Astrocyte of the spinal cord (primary cell): Measurements from ENCODE around the gene NTNG2.

Experiments used
- DNase-seq: peaks from one replicate; pipeline ENCODE4 v3.0.0; 2011; ENCODE audit warnings: low read depth, low spot score
- H3K4me3 ChIP-seq: 2 replicates; pipeline ENCODE4 v1.5.1; 2011; ENCODE audit warnings: low read depth, mild to moderate bottlenecking, low read length, moderate library complexity
- in situ Hi-C: cut with HindIII; loops from 2 replicates; pipeline ENCODE4 v1.10.0; 2017; ENCODE audit warnings: low sequenced_read_pairs
- TF ChIP-seq, protein P1 (sequence below): IDR thresholded peaks from 2 replicates; pipeline ENCODE4 v1.5.1; 2012; ENCODE audit warnings: low read depth, mild to moderate bottlenecking, low read length, inconsistent platforms

The NTNG2 gene

DNA sequence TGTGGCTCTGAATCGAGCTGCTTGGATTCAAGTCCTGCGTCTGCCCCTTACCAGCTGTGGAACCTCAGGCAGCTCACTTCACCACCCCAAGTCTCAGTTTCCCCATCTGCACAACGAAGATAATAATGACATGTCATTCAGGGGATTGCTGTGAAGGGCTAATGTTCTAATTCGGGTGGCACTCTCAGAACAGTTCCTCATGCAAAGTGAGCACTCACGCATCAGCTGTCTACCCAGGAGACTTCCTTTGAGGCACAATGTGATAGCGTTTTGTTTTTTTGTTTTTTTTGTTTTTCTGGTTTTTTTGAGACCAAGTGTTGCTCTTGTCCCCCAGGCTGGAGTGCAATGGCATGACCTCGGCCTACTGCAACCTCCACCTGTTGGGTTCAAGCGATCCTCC lies 56.4 kb downstream of the NTNG2 start:
- TF ChIP-seq, protein P1, sequence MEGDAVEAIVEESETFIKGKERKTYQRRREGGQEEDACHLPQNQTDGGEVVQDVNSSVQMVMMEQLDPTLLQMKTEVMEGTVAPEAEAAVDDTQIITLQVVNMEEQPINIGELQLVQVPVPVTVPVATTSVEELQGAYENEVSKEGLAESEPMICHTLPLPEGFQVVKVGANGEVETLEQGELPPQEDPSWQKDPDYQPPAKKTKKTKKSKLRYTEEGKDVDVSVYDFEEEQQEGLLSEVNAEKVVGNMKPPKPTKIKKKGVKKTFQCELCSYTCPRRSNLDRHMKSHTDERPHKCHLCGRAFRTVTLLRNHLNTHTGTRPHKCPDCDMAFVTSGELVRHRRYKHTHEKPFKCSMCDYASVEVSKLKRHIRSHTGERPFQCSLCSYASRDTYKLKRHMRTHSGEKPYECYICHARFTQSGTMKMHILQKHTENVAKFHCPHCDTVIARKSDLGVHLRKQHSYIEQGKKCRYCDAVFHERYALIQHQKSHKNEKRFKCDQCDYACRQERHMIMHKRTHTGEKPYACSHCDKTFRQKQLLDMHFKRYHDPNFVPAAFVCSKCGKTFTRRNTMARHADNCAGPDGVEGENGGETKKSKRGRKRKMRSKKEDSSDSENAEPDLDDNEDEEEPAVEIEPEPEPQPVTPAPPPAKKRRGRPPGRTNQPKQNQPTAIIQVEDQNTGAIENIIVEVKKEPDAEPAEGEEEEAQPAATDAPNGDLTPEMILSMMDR = no peak
- in situ Hi-C loops = no loop called here
- no peak overlapping the region for H3K4me3 ChIP-seq
- no peak for DNase-seq

DNA sequence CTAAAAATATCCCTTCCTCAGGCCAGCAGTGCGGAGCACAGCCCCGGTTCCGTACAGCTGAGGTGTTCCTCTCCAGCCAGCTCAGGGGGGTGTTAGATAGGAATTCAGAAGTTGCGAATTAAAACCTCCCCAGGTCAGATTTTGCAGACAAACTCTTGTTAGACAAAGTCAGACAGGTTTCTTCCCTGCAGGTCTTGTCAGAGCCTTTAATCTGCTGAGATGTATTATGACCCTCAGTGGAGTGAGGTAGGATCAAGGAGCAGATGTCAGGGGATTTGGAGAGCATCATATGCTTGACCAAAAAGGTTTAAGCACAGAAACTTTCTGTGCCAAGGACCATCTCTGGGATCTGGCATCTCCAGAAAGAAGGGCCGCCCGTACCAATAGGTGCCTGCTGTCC lies 60.1 kb downstream of the NTNG2 start:
- no peak overlapping the region for H3K4me3 ChIP-seq
- DNase-seq = no peak
- TF ChIP-seq, protein P1 = no peak
- in situ Hi-C loops = no loop called here

DNA sequence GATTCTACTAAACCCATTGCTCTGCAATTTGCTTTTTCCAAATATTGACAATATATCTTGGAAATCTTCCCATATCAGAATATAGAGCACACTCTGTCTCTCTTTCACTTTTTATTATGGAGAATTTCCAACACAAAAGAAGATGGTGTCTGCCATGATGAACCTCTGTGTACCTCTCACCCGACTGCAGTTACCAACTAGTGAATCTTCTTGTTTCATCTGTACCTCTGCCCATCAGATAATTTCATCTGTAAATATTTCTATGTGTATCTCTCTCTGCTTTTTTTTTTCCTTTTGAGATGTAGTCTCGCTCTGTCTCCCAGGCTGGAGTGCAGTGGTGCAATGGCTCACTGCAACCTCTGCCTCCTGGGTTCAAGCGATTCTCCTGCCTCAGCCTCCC lies 62.8 kb downstream of the NTNG2 start:
- TF ChIP-seq, protein P1 = no peak
- in situ Hi-C loops = no loop called here
- DNase-seq = no peak
- no peak overlapping the region for H3K4me3 ChIP-seq

DNA sequence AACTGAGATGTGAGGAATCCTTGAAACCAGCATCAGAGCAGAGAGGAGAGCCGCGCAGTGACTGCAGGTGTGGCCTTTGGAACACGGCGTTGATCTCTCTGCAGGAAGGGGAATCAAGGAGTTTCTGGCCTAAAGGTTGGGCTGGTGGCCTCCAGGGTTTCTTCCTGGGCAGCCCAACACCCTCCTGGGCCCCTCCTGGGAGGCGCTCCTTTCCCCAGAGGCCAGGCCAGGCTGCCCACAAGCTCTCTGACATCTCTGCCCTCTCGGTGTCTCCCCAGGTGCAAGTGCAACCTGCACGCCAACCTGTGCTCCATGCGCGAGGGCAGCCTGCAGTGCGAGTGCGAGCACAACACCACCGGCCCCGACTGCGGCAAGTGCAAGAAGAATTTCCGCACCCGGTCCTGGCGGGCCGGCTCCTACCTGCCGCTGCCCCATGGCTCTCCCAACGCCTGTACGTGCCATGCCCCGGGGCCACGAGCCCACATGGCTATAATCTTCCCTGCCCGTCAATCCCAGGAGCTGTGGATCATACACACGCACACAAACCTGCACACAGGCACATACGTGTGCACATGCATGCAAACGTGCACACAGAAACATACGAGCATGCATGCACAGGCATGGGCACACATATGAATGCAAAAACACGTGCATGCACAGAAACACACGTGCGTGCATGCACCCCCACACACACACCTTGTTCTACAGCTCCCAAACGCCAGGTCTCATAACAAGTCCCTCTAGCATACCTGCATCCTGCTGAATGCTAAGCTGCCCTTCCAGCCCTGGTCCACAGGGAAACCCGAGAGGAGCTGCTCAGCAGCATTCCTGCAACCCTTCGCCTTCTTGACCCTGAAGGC lies 64.9 kb downstream of the NTNG2 start:
- TF ChIP-seq, protein P1 = no peak
- no peak overlapping the region for H3K4me3 ChIP-seq
- no peak for DNase-seq
- in situ Hi-C loops = no loop called here

DNA sequence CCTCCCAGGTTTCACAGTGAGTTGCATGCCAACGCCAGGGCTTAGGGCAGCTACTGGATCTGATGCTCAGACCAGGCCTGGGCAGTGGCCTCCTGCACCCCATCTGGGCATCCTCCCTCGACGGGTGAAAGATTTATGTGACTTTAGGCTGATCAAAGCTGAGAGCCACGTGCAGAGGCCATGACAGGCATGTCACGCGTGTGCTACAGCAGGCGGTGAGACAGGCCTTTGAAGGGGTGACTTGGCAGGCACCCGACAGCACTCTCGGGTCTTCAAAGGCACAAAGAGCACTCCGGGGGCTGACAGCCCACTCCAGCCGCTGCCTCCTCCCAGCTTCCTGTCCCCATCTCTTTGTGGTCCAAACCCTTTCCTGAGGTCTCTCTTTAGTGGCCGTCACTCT lies 66.2 kb downstream of the NTNG2 start:
- in situ Hi-C loops = no loop called here
- TF ChIP-seq, protein P1 = no peak
- H3K4me3 ChIP-seq = no peak overlapping the region
- DNase-seq = no peak

- TF ChIP-seq, protein P1 = no peak
- DNase-seq = no peak
- H3K4me3 ChIP-seq = no peak overlapping the region
- in situ Hi-C loops = no loop called here
Observed at GRCh38 chr9:132230605-132231004, 68.7 kb downstream of the NTNG2 start.
